Right cardiac atrium (tissue), 5 donors: ENCODE data around the gene IL4I1. TPM values are rescaled to one million over a fixed set of nuclear protein-coding genes. Genes with fewer than 3 reads are reported as not detected.
A peak's percentile ranks its signal among the peaks of the same experiment; 100 is the strongest.

ENCODE experiments used
- ATAC-seq, 2 donors: fragments of 200-7000 bp; cut with Tn5 transposase; one replicate each; pipeline versions ENCODE4 v1.8.0 to v1.9.1; 2020; ENCODE audit warnings: moderate library complexity in 2 of 2, mild to moderate bottlenecking in 1 of 2
- DNase-seq, 3 donors: peaks; one replicate each; pipeline ENCODE4 v3.0.0-alpha.2; 2020
- H3K27ac ChIP-seq: one replicate; pipeline ENCODE4 v1.5.1; 2013; ENCODE audit warnings: mild to moderate bottlenecking, low read length, control low read depth, moderate library complexity
- H3K27me3 ChIP-seq: one replicate; pipeline ENCODE4 v1.6.1; 2013; ENCODE audit not compliant: control insufficient read depth, insufficient read depth
- H3K4me1 ChIP-seq: one replicate; pipeline ENCODE4 v1.6.1; 2013; ENCODE audit warnings: low read length; ENCODE audit not compliant: control insufficient read depth, insufficient read depth
- H3K4me3 ChIP-seq: one replicate; pipeline ENCODE4 v1.5.1; 2013; ENCODE audit warnings: low read length, control low read depth
- H3K9me3 ChIP-seq: one replicate; pipeline ENCODE4 v1.6.1; 2013; ENCODE audit warnings: low read length; ENCODE audit not compliant: control insufficient read depth
- WGBS: extraction: QIAGEN DNeasy Blood & Tissue Kit; methylation state at CpG from one replicate; pipeline ENCODE4 v1.1.7; 2013; 5-methylcytosine and 5-hydroxymethylcytosine counted together
- intact Hi-C, 4 donors: fragments of 100-400 bp; cut with DNase I; formaldehyde crosslinking; loops; one replicate each; pipeline versions ENCODE4 v1.11.0 to v1.14.0; 2022 to 2023
- polyA plus RNA-seq: library from polyadenylated mRNA; stranded (reverse); fragments of 200-250 nt; gene quantifications from one replicate; pipeline ENCODE4 v1.2.3, GENCODE V29; 2013
- total RNA-seq, 4 donors: library from RNA; stranded (reverse); fragmentation: NEBNext Ultra II Directional; extraction: Animal tissue kit (Norgen Biotek cat#: 25700); gene quantifications; one replicate each; pipeline ENCODE4 v1.2.1, GENCODE V29; 2021
- donor health status: healthy with polysubstance abuse.
- donor health status: DM: no; HTN: yes; CAD: no.
- donor health status: DM: no; HTN: no; CAD: no.
- donor health status: DM: no; HTN: yes; CAD: no; lungs with severe emphysema.
- donor health status: DM: yes; HTN: yes; CAD: no.

The IL4I1 gene
- total and polyA plus RNA-seq, 5 donors, result 0.24 to 0.92 (median 0.45) TPM; not detected in 1

DNA sequence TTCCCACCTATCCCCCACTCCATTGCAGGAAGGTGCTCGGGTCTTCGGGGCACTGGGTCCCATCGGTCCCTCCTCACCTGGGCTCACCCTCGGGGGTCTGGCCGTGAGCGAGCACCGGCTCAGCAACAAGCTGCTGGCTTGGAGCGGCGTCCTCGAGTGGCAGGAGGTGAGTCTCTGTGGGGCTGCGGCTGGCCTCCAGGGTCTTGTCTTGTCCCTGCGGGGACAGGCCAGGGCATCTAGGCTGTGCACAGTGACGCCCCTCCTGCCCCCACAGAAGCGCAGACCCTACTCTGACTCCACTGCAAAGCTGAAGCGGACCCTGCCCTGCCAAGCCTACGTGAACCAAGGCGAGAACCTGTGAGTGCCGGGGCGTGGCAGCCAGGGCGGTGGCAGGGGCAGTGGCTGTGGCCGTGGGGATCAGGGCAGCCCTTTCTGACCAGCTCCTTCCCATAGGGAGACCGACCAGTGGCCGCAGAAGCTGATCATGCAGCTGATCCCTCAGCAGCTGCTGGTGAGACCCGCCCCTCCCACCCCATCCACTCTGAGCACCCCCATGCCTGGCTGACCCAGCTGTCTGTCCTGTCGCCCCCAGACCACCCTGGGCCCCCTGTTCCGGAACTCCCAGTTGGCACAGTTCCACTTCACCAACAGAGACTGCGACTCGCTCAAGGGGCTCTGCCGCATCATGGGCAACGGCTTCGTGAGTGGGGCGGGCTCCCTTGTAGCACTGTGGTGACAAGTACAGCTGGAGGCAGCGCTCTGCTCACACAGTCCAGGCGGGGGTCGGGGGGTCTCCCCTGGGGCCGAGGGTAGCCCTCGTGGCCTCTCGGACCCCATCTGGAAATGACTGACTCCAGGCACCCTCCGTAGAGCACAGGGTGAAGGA lies 42.1 kb downstream of the IL4I1 start:
- no peak for ATAC-seq
- Histone ChIP-seq H3K4me1 (peaks cover 6% of the 10 kb centered on the region), H3K9me3 (no peaks in the 10 kb centered on the region), H3K4me3 (no peak overlapping the region), H3K27me3 (no peaks in the 10 kb centered on the region), H3K27ac (no peak overlapping the region)
- DNase-seq, result peak; percentile 43 to 67 (median 65)
- intact Hi-C loops, result loop anchor here in 1 of 4 donors (10.0 kb wide), 1 partner anchor 170 kb away; the partner anchor contains the start of gene ADM5
- 87% methylated on average over 39 of the region's 39 CpGs for WGBS

DNA sequence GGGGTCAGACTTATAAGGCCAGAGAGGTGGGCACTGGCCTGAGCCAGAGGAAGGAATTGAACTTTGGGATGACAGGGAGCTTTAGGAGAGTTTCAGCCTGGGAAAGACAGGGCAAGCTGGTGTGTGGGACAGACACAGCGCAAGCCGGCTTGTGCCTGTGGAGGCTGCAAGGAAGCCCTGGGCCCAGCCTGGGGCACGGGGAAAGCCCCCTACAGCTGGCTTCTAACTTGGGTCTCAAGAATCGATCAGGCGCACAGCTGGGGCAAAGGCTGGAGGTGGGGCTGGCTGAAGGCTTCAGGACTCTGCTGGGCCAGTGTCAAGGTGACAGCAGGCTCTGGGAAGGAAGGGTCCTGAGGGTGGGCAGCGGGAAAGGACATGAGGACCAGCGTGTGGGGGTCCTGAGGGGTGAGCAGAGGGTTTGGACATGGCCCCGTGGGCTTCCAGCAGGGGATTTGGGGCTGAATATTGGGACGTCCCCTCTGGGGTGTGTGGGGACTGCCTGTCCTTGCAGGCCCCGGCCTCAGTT lies 42.8 kb downstream of the IL4I1 start:
- no peak overlapping the region for H3K4me3 ChIP-seq
- intact Hi-C loops, result loop anchor here in 1 of 4 donors (10.0 kb wide), 1 partner anchor 169 kb away; the partner anchor contains the start of gene ADM5
- no peaks in the 10 kb centered on the region for H3K27me3 ChIP-seq
- no peaks in the 10 kb centered on the region for H3K9me3 ChIP-seq
- no peak overlapping the region for H3K27ac ChIP-seq
- WGBS, result 87% methylated on average over 10 of the region's 10 CpGs
- DNase-seq (peak in 2 of 3 donors; percentile 29 to 55), ATAC-seq (no peak)
- peaks cover 6% of the 10 kb centered on the region for H3K4me1 ChIP-seq

DNA sequence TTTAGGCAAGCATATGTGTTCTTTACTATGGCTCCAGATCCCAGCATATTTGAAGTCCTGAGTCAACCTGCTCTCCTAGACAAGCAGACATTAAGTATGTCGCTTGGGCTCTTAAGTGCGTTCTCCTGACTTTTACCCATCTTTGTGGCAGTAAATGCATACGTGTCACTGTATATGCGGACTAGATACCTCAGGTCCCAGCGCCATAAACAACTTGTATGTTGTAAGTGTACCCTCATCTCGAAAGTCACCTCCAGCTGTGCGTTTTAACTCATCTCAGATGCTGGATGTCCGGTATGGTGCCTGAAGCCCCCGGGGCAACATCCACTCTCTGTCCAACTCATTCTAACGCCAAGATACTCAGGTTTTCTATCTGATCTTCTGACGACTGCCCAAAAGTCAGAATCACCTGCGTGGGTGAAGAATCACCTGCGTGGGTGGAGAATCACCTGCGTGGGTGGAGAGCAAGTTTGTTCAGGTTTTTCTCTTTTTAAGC lies 44.0 kb downstream of the IL4I1 start:
- Histone ChIP-seq H3K9me3 (no peaks in the 10 kb centered on the region), H3K27ac (no peak overlapping the region), H3K4me3 (no peak overlapping the region), H3K27me3 (no peaks in the 10 kb centered on the region), H3K4me1 (peaks cover 6% of the 10 kb centered on the region)
- peak in 2 of 3 donors; percentile 10 to 20 for DNase-seq
- ATAC-seq, result no peak
- 66% methylated on average over 14 of the region's 14 CpGs for WGBS
- intact Hi-C loops, result loop anchor here in 1 of 4 donors (10.0 kb wide), 1 partner anchor 168 kb away; the partner anchor contains the start of gene ADM5

DNA sequence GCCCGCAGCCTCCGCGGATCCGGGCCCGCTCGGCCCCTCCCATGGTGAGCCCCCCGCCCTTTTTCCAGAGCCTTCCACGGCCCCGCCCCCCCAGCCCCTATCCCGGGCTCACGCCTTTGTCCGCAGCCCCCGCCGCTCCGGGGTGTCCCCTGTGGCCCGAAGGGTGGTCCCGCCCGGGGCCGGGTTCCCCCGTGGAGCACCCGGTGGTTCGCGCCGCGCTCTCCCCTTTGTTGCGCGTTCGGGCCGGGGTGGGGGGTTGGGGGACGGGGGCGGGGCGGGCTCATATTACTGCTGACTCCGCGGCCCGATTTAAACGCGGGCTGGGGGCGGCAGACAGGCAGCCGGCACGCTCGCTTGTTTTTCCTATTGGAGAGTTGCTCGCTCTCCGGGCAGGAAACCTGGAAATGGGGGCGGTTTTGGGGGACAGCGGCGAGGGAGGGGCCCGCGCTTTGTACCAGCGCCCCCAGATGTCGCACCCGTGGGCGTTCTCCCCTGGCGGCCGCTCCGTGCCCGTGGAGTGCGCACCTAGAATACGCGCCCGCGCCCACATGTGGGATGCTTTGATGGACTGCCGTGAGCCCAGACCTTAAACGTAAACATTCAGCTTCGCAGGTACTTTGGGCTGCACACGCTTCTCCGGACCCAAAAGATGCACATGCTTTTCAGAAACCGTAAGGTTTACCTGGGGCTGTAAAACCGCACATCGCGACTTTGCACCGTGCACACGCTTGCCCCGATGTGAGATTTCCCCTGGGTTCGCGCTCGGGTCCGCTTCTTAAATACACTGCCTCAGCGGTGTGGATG lies 45.0 kb downstream of the IL4I1 start:
- H3K4me3 ChIP-seq, result peak overlapping the region; percentile 98
- DNase-seq (peak; percentile 43 to 83 (median 71)), ATAC-seq (no peak)
- intact Hi-C loops, result loop anchor here in 1 of 4 donors (10.0 kb wide), 1 partner anchor 167 kb away; the partner anchor contains the start of gene ADM5
- 2% methylated on average over 76 of the region's 78 CpGs for WGBS
- H3K4me1 ChIP-seq, result peaks cover 6% of the 10 kb centered on the region
- H3K27ac ChIP-seq, result peak overlapping the region; percentile 98
- H3K9me3 ChIP-seq, result no peaks in the 10 kb centered on the region
- H3K27me3 ChIP-seq, result no peaks in the 10 kb centered on the region

DNA sequence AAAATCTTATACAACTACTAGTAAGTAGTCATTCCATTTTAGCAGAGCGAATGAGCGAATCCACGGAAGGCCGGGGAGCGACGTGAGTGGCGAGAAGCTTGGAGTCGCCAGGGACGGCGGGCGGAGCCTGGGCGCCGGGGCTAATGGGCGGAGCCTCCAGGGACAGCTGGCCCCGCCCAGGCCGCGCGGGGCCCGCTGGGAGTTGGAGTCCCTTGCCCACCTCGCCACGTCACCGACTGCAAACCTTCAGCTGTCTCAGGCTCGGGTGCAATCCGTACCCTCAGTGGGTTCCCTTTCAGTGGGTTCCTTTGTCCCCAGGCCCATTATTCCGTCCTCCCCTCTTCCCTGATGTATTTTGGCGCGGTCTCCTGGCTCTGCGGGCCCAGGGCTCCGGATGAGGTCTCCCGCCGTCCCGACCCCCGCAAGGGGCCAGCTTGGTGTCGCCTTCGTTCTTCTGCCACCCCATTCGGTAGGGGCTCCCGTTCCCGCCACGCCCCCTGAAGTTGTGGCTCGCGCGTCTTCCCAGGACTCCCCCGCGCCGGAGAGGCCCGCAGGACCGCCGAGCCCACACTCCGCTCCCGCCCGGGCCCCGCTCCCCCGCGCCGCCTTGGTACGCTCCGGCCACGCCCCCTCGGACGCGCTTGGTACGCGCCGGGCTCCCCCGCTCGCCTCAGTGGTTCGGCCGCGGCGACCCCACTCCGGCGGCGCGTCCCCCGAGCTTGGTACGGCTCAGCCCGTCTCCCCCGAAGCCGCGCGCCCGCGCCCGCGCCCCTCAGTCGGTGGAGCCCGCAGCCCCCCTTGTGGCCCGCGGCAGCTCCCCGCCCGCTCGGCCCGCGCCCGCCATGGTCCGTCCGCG lies 46.0 kb downstream of the IL4I1 start, which contains the start of gene PTOV1:
PTOV1 (plus strand) TSS at position 673 of the 856 bp plus-strand sequence.
- no peaks in the 10 kb centered on the region for H3K9me3 ChIP-seq
- DNase-seq, result peak; percentile 92 to 97 (median 97)
- intact Hi-C loops, result loop anchor here in 1 of 4 donors (10.0 kb wide), 1 partner anchor 166 kb away; the partner anchor contains the start of gene ADM5
- H3K27me3 ChIP-seq, result no peaks in the 10 kb centered on the region
- H3K27ac ChIP-seq, result peak within 1 kb of the TSS; percentile 98
- WGBS, result under 1% methylated on average over 98 of the region's 98 CpGs
- H3K4me1 ChIP-seq, result peaks cover 6% of the 10 kb centered on the region
- peak within 1 kb of the TSS; percentile 98 for H3K4me3 ChIP-seq
- peak; percentile 95 for ATAC-seq

DNA sequence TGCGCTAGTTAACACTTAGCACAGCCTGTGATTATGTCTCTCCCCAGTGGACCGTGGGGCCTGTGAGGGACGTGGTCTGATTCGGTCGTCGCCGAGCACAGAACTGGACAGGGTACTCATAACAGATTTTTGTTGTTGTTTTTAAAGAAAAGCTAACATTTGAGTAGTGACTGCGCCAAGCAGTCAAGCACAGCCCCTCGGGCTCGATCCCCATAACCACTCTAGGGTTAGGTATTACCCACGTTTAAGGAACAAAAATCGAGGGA lies 46.5 kb downstream of the IL4I1 start:
- Histone ChIP-seq H3K9me3 (no peaks in the 10 kb centered on the region), H3K27me3 (no peaks in the 10 kb centered on the region), H3K27ac (peak overlapping the region; percentile 53), H3K4me1 (peaks cover 6% of the 10 kb centered on the region), H3K4me3 (peak overlapping the region; percentile 21)
- 56% methylated on average over 12 of the region's 12 CpGs for WGBS
- DNase-seq (peak in 1 of 3 donors; percentile 50), ATAC-seq (peak; percentile 0 to 2)
- intact Hi-C loops, result loop anchor here in 1 of 4 donors (10.0 kb wide), 1 partner anchor 165 kb away; the partner anchor contains the start of gene ADM5

DNA sequence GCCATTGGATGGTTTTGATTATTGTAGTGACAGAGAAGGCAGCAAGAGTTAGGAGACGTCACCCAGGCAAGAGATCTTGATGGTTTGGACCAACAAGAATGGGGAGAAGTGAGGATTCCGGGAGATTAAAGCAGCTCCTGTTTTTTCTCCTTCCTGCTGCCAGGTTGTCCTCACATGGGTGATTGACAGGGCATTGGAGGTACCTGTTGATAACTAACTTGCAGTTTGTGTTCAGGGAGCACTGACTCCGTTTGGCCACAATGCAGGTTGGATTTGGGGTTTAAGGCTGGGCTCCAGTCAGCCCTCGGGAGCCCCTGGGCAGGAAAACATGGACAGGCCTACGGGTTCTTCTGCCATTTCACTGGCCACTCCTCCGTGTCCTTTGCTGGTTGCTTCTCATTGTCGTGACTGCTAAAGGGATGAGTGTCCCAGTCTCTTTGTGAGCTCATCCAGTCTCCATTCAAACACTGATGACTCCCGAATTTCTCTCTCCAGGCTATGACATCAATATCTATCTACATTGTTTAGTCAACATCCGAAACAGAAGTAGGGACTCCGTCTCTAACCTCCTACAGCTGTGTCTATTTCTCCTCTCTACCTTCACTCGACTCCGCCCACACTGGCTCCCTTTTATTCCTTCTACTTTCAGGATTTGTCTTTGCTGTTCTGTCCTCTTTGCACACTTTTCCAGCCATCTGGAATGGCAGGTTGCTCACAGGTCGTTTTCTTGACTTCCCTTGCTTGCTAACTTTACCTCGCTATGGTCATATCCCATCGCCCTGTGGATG lies 47.1 kb downstream of the IL4I1 start:
- intact Hi-C loops, result loop anchor here in 1 of 4 donors (10.0 kb wide), 1 partner anchor 165 kb away; the partner anchor contains the start of gene ADM5
- no peaks in the 10 kb centered on the region for H3K27me3 ChIP-seq
- H3K27ac ChIP-seq, result peak overlapping the region; percentile 53
- peak in 2 of 3 donors; percentile 15 to 35 for DNase-seq
- peaks cover 6% of the 10 kb centered on the region for H3K4me1 ChIP-seq
- no peak for ATAC-seq
- H3K9me3 ChIP-seq, result no peaks in the 10 kb centered on the region
- 91% methylated on average over 15 of the region's 15 CpGs for WGBS
- peak overlapping the region; percentile 21 for H3K4me3 ChIP-seq

DNA sequence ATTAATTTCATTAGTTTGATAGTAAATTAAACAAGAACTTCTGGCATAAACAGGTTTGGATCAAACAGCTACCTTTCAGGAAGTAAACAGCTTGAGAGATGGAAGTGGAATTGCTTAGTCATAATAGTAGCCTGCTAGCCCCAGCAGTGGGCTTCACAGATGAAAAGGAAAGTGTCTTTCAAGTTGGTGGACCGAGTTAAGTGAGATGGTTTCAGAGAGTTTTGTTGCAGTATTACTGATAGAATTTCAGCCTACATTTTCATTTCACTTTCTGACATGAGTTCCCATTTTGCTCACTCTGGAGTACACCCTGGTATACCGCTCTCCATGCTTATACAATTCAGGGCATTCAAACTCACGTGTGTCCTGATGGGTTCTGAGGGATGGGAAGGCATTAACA lies 47.7 kb downstream of the IL4I1 start:
- intact Hi-C loops, result no loop called here

More for the DNA sequence above, 47.7 kb downstream of the IL4I1 start:
- 90% methylated on average over 3 of the region's 3 CpGs for WGBS
- peaks cover 6% of the 10 kb centered on the region for H3K4me1 ChIP-seq
- no peaks in the 10 kb centered on the region for H3K9me3 ChIP-seq
- H3K27ac ChIP-seq, result no peak overlapping the region
- DNase-seq, result no peak
- ATAC-seq, result no peak
- no peak overlapping the region for H3K4me3 ChIP-seq
- no peaks in the 10 kb centered on the region for H3K27me3 ChIP-seq
